ENCODE results near the gene SH3GL2.

SH3GL2 gene

GRCh38 chr9:17578911-17579793, at the start of gene SH3GL2:
Gene SH3GL2, plus strand, starts transcription at chr9:17579066.
- DNase-seq (ENCODE audit: insufficient read length, low spot score), result no peak
- no peak for TF ChIP-seq POLR2A (IDR thresholded peaks at IDR 0.05; ENCODE audit: low read depth, low read length)

GRCh38 chr9:17531642-17532254, 47.1 kb upstream of the SH3GL2 start:
- DNase-seq (ENCODE audit: insufficient read length, low spot score) (peak; percentile 20), FAIRE-seq (no peak)
- TF ChIP-seq POLR2A (IDR thresholded peaks at IDR 0.05; ENCODE audit: low read depth, low read length), result no peak

More at GRCh38 chr9:17578911-17579793, at the start of gene SH3GL2:
- FAIRE-seq, result no peak

GRCh38 chr9:17532461-17532860, 46.4 kb upstream of the SH3GL2 start:
- no peak for TF ChIP-seq POLR2A (IDR thresholded peaks at IDR 0.05; ENCODE audit: low read depth, low read length)
- DNase-seq (ENCODE audit: insufficient read length, low spot score) (no peak), FAIRE-seq (no peak)

- no peak for FAIRE-seq
- TF ChIP-seq POLR2A (IDR thresholded peaks at IDR 0.05; ENCODE audit: low read depth, low read length), result no peak
- DNase-seq (ENCODE audit: insufficient read length, low spot score), result no peak
Measured at GRCh38 chr9:17535176-17535575, 43.7 kb upstream of the SH3GL2 start.

- DNase-seq (ENCODE audit: insufficient read length, low spot score) (no peak), FAIRE-seq (no peak)
- TF ChIP-seq POLR2A (IDR thresholded peaks at IDR 0.05; ENCODE audit: low read depth, low read length), result no peak
Measured at GRCh38 chr9:17536027-17536426, 42.8 kb upstream of the SH3GL2 start.

GRCh38 chr9:17551023-17551422, 27.8 kb upstream of the SH3GL2 start:
- FAIRE-seq (no peak), DNase-seq (ENCODE audit: insufficient read length, low spot score) (no peak)
- TF ChIP-seq POLR2A (IDR thresholded peaks at IDR 0.05; ENCODE audit: low read depth, low read length), result no peak

GRCh38 chr9:17555362-17556054, 23.4 kb upstream of the SH3GL2 start:
- DNase-seq (ENCODE audit: insufficient read length, low spot score) (no peak), FAIRE-seq (no peak)
- no peak for TF ChIP-seq POLR2A (IDR thresholded peaks at IDR 0.05; ENCODE audit: low read depth, low read length)

GRCh38 chr9:17556255-17556654, 22.6 kb upstream of the SH3GL2 start:
- no peak for TF ChIP-seq POLR2A (IDR thresholded peaks at IDR 0.05; ENCODE audit: low read depth, low read length)
- FAIRE-seq (no peak), DNase-seq (ENCODE audit: insufficient read length, low spot score) (no peak)

- no peak for DNase-seq (ENCODE audit: insufficient read length, low spot score)
- no peak for TF ChIP-seq POLR2A (IDR thresholded peaks at IDR 0.05; ENCODE audit: low read depth, low read length)
- FAIRE-seq, result no peak
Measured at GRCh38 chr9:17556935-17557334, 21.9 kb upstream of the SH3GL2 start.

GRCh38 chr9:17571825-17572224, 7.0 kb upstream of the SH3GL2 start:
- no peak for FAIRE-seq
- no peak for TF ChIP-seq POLR2A (IDR thresholded peaks at IDR 0.05; ENCODE audit: low read depth, low read length)
- no peak for DNase-seq (ENCODE audit: insufficient read length, low spot score)

GRCh38 chr9:17574342-17574741, 4.5 kb upstream of the SH3GL2 start:
- no peak for TF ChIP-seq POLR2A (IDR thresholded peaks at IDR 0.05; ENCODE audit: low read depth, low read length)
- no peak for FAIRE-seq
- no peak for DNase-seq (ENCODE audit: insufficient read length, low spot score)

GRCh38 chr9:17578577-17578910, 322 bp upstream of the SH3GL2 start:
- TF ChIP-seq POLR2A (IDR thresholded peaks at IDR 0.05; ENCODE audit: low read depth, low read length), result no peak
- DNase-seq (ENCODE audit: insufficient read length, low spot score), result no peak
- FAIRE-seq, result no peak

- no peak for DNase-seq (ENCODE audit: insufficient read length, low spot score)
- no peak for TF ChIP-seq POLR2A (IDR thresholded peaks at IDR 0.05; ENCODE audit: low read depth, low read length)
- no peak for FAIRE-seq
Measured at GRCh38 chr9:17580119-17580518, 1.3 kb downstream of the SH3GL2 start.

- TF ChIP-seq POLR2A (IDR thresholded peaks at IDR 0.05; ENCODE audit: low read depth, low read length), result no peak
- FAIRE-seq (no peak), DNase-seq (ENCODE audit: insufficient read length, low spot score) (no peak)
Measured at GRCh38 chr9:17587113-17587512, 8.2 kb downstream of the SH3GL2 start.
